ENCODE measurements around the gene ROMO1.
A peak's percentile ranks its signal among the peaks of the same experiment; 100 is the strongest.
"Not testable (repeated sequence)": the region's sequence is repeated elsewhere in the genome, so short reads cannot be mapped to it uniquely, and the experiment has no call there.

The ROMO1 gene

DNA sequence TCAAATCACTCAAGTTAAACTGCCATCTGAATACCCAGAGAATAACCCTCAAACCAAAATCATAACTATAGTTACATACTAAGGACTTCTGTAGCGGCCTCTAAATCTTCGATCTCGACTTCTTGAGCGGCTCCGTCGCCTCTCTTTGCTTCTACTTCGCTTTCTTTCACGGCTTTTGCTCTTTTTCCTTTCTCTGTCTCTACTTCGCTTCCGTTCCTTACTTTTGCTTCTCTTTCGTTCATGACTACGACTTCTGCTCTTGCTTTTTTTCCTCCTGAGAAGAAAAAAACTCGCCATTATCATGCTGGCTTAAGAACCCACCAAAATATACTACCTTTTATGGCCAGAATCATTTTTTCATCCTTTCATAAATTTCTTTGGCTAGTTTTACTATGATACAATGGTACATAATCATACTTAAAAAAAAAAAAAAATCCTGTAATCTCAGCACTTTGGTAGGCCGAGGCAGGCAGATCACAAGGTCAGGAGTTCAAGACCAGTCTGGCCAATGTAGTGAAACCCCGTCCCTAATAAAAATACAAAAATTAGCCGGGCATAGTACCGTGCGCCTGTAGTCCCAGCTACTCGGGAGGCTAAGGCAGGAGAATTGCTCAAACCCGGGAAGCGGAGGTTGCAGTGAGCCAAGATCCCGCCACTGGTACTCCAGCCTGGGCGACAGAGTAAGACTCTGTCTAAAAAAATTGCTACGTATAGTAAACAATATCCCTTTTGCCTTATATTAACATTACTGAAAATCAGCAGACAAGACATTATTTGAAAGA is 32.8 kb downstream of the ROMO1 start:
- no peak for DNase-seq

- DNase-seq, result no peak
Measured at GRCh38 chr20:35732644-35732982, 33.4 kb downstream of the ROMO1 start.

DNA sequence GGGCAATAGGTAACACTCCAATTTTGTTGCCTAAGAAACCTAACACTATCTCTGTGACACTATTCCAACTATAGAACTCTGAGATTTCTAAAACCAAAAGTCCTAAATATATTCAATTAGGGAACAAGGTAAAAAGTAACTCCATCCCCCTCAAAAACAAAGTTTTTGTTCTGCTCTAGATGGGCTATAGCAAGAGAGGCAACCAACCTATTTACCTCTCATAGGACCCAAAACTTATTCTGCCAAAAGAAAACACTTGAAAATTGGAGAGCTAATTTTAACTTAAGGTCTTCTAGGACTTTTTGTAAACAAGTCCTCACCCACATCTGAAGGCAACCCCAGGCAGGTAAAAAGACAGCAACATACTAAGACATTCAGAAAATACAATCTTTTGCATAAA is 35.2 kb downstream of the ROMO1 start:
- DNase-seq, result no peak

DNA sequence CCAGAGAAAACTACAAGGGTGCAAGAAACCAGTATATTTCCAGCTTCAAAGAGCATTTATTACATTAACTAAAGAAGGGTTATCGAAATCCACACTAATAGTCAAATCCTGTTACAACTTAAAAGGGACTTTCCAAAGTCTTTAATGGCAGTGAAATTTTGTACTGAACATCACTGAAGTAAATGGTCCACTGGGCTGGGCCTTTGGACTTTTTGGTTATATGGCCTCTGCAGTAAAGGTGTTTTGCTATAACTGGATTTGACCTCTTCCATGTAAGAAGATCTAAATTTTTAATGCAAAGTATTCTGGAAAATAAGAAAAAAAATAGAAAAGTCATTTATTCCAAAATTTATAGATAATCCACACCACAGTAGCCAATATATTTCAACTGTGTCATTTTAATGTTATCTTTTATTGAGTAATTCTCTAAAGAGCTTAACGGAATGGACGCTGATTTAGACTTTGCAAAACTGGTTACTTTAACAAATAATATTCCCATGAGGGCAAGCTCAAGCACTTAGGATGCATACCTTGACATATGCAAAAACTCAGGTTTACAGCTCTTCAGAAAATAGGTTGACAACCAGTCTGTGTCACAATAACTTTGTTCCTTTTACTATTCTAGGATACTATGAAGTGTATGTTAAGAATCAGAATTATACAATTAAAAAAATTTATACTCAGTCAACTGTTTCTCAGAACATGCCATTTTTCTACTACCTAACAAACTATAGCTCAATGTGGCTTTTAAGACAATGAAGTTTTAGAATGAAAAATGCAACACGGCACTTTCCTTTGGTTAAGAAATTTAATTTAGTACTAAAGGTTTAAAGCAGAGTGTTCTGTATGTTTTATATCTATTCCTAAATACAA is 35.8 kb downstream of the ROMO1 start:
- no peak for DNase-seq

GRCh38 chr20:35735826-35736470 is 36.7 kb downstream of the ROMO1 start:
- no peak for DNase-seq

DNA sequence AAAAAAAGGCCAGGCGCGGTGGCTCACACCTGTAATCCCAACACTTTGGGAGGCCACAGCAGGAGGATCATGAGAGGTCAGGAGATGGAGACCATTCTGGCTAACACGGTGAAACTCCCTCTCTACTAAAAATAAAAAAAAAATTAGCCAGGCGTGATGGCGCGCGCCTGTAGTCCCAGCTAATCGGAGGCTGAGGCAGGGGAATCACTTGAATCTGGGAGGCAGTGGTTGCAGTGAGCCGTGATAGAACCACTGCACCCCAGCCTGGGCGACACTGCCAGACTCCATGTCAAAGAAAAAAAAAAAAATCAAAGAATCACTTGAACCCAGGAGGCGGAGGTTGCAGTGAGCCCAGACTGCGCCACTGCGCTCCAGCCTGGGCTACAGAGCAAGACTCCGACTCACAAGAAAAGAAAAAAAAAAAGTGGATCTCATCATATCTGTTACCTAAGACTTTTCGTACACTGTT is 38.7 kb downstream of the ROMO1 start:
- DNase-seq, result no peak

GRCh38 chr20:35738410-35739179 is 39.4 kb downstream of the ROMO1 start:
- DNase-seq, result no peak

- DNase-seq, result peak; percentile 44 to 53
Measured at GRCh38 chr20:35739294-35740163, 40.3 kb downstream of the ROMO1 start.

GRCh38 chr20:35741892-35742740 is 42.9 kb downstream of the ROMO1 start, which contains the start of gene RBM39:
TSS of gene RBM39 (minus strand) at chr20:35742260. CDS start at chr20:35740874, 1,386 bp downstream.
- peak; percentile 100 for DNase-seq

GRCh38 chr20:35742741-35743523 is 43.7 kb downstream of the ROMO1 start:
- peak; percentile 67 to 72 for DNase-seq

GRCh38 chr20:35743693-35744491 is 44.7 kb downstream of the ROMO1 start:
- DNase-seq, result peak; percentile 71 to 78

GRCh38 chr20:35744492-35744841 is 45.3 kb downstream of the ROMO1 start:
- DNase-seq, result not testable (repeated sequence)
